Fibroblast of skin of scalp (primary cell): ENCODE data around the gene TMEM19.
"Not testable (repeated sequence)": the region's sequence is repeated elsewhere in the genome, so short reads cannot be mapped to it uniquely, and the experiment has no call there.

Source experiments
- DNase-seq: peaks from one replicate; pipeline ENCODE4 v3.0.0-alpha.2; 2013

TMEM19 gene

DNA sequence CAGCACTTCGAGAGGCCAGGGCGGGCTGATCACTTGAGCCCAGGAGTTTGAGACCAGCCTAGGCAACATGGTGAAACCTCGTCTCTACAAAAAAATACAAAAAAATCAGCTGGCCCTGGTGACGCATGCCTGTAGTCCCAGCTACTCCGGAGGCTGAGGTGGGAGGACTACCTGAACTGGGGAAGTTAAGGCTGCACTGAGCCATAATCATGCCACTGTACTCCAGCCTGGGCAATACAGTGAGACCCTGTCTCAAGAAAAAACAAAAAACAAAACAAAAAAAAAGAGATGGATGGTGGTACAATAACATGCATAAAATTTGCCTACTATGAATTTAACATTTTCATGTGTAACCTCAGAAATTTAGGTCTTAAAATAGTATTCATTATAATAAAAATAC is 19.6 kb upstream of the TMEM19 start:
- no peak for DNase-seq

DNA sequence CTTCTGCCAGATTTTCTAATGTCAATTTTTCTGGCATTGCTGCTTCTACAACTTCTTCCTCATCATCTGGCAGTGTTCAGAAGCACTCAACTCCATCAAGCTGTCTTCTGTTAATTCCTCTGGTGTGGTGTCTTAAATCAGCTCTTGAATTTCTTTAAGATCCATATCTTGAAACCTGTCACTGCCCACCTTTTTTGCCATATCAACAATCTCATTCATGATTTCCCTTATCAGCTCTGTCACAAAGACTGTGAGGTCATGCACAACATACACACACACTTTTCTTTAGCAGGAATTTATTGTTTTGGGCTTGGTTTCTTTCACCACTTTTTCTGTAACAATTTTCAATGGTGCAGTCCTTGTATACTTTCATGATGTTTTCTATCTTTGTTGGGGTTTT is 14.6 kb upstream of the TMEM19 start:
- DNase-seq: no peak

DNA sequence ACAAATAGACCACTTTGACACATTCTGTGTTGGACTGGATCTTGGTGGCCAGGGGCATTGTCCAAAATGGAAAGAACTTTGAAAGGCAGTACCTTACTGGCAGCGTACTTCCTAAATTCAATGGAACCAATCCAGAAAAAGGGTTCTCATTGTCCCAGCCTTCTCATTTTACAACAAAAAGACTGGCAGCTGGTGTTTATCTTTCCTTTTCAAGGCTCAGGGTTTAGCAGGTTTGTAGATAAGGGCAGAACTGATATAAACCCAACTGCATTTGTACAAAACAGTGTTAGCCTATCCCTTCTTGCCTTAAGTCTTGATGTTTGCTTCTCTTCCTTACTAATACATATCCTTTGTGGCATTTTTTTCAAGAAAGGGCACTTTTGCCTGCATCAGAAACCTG is 14.1 kb upstream of the TMEM19 start:
- no peak for DNase-seq

DNA sequence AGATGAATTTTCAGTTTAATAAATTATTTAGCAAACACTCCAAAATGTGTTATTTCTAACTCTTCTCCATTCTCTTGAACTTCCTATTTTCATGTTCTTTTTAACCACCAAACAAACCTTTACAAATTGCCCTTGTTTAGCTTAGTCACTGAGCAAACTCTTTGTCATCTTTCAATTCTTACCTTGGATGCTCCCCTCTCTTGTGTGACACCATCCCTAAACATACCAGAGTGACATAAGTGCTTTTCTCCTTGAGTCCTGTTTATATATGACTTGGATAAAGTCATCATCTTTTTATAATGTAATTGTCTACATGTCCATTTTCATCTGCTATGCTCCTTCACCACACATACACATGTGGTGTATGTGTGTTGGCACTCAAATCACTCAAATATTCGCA is 3.4 kb upstream of the TMEM19 start:
- DNase-seq: no peak

DNA sequence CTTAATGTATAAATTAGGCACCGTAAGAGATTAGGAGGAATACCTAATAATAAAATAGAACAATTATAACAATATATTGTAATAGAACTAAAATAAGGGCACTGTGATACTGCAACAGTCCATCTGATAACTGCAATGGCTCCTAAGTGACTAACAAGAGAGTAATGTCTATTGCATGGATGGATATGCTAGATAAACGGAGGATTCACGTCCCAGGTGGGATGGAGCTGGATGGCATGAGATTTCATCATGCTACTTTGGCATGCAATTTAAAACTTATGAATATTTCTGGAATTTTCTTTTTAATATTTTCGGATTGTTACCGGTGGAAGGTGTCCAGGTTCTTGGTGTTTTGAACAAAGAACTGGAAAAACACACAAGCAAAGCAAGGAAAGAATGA is 2.2 kb upstream of the TMEM19 start:
- DNase-seq: peak; percentile 11

DNA sequence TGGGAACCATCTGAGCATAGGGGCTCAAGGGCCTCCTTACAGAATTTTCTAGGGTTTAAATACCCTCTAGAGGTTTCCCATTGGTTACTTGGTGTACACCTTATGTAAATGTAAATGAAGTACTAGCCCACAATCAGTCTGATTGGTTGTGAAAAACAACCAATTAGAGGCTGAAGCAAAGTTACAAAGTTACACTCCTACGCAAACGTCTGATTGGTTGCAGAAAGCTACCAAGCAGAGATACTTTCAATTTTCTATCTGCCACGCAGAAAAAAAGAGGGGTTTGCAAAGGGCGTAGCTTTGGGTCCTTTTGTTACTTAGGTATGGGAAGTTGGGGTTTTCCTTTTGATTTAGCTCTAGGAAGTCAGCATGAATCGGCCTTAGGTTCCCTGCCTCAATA is 1.8 kb upstream of the TMEM19 start:
- no peak for DNase-seq

DNA sequence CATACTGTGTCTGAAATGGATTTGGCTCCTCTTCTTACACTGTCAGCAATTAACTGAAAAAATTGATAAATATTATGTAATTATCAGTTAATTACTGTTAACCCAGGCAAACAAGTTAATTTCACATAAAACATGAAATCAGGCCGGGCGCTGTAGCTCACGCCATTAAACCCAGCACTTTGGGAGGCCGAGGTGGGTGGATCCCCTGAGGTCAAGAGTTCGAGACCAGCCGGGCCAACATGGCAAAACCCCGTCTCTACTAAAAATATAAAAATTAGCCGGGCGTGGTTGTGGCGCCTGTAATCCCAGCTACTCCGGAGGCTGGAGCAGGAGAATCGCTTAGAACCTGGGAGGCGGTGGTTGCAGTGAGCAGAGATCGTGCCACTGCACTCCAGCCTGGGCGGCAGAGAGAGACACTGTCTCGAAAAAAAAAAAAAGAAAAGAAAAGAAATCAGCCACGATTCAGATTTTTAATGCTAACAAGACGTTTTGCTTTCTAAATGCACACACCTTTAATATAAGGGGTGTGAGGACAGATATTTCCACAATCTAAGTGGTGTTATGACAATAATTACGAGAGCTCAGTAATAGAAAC is 473 bp upstream of the TMEM19 start:
- DNase-seq: no peak

DNA sequence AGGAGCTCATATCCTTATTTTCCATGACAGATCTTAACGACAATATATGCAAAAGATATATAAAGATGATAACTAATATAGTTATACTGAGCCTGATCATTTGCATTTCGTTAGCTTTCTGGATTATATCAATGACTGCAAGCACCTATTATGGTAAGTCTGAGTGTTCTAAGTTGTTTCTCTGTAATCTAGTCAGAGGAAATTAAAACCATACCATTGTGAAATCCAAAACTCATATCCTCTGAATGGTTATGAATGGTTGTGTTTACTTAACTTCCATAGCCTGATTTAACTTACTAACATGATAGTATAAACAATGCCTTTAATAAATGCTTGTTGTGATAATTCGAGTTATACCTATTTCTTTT is 760 bp downstream of the TMEM19 start:
- no peak for DNase-seq

DNA sequence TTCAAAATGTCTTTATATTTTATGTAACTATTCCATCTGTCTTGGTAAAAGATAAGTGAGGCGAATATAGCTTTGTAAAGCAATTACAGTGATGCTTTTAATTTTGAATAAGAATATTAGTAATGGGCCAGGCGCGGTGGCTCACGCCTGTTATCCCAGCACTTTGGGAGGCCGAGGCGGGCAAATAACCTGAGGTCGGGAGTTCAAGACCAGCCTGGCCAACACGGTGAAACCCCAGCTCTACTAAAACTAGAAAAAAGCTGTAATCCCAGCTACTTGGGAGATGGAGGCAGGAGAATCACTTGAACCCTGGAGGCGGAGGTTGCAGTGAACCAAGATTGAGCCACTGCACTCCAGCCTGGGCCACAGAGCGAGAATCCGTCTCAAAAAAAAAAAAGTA is 1.3 kb downstream of the TMEM19 start:
- not testable (repeated sequence) for DNase-seq

DNA sequence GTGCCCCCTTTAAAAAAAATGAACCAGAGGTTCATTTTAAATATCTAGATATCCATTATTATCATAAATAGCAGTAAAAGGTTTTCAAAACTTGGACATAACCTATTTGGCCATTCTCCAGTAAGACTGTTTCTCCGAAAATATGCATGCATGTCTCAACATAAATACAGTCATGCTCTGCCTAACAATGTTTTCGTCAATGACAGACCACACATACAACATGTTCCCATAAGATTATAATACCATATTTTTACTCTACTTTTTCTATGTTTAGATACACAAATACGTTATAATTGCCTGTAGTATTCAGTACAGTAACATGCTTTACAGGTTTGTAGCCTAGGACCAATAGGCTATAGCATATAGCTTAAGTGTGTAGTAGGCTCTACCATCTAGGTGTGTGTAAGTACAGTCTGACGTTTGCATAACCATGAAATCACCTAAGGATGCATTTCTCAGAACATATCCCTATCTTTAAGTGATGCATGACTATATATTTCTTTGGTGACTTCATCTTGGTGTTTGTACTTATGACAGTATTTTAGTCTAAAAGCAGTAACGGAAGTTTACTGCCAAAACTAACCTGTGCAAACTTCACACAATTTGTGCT is 3.2 kb downstream of the TMEM19 start:
- no peak for DNase-seq

DNA sequence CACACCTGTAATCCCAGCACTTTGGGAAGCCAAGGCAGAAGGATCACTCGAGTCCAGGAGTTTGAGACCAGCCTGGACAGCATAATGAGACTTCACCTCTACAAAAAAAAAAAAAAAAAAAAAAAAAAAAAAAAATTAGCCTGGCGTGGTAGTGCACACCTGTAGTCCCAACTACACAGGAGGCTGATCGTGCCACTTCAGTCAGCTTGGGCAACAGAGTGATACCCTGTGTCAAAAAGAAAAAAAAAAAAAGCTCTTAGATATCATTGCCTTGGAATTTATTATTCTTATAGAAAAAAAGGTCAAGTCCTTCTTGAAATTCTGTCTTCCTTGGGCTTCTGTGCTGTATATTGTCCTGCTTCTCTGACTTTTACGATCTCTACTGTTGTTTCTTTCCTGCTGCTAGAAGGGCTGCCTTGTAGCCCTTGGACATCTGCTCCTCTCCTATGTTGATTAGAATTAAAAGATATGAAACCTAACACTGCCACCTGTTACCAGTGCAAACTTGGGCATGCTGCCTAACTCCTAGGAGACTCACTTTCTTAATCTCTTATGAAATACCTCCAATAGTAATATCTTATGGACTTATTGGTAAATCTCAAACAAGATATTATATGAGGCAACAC is 5.7 kb downstream of the TMEM19 start:
- no peak for DNase-seq

DNA sequence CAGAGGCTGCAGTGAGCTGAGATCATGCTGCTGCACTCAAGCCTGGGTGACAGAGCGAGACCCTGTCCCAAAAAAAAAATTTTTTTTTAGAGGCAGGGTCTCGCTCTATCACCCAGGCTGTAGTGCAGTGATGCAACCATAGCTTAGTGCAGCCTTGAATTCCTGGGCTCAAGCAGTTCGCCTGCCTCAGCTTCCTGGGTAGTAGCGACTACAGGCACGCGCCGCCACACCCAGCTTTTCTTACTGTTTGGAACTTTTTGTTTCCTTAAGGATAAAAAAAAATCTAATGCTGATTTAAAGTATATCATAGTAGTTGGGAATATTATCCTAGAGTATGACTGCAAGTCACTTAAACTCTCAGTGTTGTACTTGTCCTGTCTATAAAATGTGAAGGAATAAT is 7.2 kb downstream of the TMEM19 start:
- no peak for DNase-seq

DNA sequence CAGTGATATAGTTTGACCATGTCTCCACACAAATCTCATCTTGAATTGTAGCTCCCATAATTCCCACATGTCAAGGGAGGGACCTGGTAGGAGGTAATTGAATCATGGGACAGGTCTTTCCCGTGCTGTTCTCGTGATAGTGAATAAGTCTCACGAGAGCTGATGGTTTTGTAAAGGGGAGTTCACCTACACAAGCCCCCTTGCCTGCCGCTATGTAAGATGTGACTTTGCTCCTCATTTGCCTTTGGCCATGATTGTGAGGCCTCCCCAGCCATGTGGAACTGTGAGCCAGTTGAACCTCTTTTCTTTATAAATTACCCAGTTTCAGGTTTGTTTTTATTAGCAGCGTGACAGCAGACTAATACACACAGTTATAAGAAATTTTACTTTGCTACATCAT is 7.8 kb downstream of the TMEM19 start:
- not testable (repeated sequence) for DNase-seq

DNA sequence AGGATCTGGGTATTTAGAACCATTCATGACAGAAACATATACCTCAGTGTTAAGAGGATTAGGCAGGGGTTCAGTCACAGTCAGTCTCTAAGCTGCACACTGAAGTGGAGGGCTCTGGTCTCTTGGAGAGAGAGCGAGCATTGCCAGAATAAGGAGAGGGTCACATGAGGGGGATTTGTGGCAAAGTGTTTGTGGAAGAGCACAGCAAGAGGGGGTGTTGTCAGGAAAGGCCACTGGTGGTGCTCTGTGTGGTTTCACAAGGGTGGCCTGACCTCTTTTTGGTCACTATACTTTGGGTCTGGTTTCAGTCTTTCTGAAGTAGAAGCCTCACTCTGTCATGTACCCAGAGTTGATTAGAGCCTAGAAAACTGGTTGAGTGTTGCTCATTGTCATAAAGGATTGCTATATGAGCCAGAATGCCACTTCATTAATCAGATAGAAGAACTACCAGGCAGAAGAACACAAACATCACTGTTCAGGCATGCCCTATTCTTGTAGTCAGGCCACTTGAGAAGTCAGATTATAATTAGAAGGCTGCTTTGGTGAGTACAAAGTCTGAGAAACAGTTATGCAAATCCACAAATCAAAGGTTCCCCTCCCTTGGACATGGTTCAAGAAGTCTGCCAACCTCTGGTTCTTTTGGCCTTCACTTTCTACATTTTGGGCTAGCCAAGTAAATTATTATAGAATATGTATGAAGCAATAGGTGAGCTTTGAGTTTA is 8.4 kb downstream of the TMEM19 start:
- DNase-seq: no peak

DNA sequence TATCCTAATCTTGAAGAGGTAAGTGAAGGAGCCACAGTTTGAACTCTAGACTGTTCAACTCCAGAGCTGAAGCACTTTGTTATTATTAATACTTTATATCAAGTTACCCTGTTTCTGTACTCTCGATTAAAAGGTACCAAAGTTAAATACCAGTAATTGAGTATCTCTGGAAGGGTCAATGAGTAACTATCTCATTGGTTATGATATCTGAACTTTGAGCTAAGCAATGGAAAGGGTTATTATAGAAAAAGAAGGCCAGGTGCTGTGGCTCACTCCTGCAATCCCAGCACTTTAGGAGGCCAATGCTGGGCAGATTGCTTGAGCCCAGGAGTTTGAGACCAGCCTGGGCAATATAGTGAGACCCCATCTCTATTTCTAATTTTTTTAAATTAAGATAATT is 9.9 kb downstream of the TMEM19 start:
- no peak for DNase-seq

DNA sequence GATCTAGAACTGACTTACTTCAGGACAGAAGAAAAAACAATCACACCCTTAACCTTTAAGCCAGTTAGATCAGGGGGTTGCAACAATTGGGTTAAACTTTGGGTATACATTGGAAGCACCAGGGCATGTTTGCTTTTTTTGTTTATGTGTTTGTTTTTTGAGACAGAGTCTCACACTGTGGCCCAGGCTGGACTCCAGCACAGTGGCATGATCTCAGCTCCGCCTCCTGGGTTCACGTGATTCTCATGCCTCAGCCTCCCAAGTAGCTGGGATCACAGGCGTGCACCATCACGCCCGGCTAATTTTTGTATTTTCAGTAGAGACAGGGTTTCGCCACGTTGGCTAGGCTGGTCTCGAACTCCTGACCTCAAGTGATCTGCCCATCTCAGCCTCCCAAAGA is 16.3 kb downstream of the TMEM19 start:
- not testable (repeated sequence) for DNase-seq

DNA sequence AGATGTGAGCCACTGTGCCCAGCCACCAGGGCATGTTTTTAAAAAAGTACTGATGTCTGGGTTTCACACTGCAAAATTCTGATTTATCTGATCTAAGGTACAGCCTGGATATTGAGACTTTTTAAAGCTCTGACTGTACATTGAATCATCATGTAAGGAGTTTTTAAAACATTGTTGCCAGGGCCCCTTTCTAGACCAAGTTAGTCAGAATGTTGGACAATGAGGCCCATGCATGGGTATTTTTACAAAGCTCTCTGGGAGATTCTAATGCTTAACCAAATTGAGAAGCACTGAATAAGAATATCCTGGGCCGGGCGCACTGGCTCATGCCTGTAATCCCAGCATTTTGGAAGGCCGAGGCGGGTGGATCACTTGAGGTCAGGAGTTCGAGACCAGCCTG is 16.7 kb downstream of the TMEM19 start:
- DNase-seq: no peak

DNA sequence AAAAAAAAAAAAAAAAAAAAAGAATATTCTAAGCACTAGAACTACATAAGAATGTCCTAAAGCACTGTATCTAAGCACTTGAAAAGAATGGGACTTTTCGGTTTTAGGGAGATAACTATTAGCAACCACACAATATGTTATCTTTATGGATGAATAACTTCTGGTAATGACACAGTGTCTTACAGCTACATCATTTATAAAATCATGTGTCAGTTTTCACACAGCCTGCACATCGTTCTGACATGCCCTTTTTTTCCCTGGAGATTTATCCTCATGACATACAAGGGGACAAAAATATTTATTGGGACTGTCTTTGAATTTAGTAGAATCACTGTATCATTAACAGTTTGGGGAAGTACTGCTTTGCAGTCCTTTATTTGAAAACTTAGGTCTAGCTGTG is 17.3 kb downstream of the TMEM19 start:
- no peak for DNase-seq

DNA sequence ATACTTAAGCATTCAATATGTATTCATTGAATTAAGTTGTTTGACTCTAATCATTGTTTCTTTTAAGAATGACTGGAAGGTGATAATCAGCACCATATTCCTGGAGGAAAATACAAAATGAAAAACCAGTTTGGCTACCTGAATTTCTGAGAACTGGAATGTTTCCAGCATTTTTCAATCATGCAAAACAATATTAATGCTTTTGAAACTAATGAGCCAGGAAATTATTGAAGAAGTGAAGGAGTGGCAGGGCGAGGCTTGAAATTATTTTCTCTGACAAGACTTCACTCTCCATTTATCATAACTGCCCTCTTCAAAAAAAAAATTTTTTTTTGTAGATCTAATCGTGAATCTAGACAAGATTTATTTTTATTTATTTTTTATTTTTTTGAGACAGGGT is 19.0 kb downstream of the TMEM19 start:
- DNase-seq: no peak

DNA sequence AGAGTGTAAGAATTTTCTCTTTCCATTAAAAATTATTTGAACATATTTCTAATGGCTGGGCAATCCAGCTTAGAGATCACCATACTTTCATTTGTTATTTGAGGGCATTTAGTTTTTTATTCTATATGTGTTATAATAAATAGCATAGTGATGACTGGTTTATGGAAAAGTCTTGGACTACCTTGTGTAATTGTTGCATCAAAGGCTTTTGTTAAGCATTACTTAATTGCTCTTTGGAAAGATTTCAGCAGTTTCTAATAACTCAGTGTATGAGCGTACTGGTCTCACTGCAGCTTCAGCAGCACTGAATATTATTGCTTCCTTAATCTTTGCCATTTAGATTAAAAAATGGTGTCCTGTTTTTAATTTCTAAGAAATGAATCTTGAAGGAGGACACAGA is 22.8 kb downstream of the TMEM19 start:
- no peak for DNase-seq

DNA sequence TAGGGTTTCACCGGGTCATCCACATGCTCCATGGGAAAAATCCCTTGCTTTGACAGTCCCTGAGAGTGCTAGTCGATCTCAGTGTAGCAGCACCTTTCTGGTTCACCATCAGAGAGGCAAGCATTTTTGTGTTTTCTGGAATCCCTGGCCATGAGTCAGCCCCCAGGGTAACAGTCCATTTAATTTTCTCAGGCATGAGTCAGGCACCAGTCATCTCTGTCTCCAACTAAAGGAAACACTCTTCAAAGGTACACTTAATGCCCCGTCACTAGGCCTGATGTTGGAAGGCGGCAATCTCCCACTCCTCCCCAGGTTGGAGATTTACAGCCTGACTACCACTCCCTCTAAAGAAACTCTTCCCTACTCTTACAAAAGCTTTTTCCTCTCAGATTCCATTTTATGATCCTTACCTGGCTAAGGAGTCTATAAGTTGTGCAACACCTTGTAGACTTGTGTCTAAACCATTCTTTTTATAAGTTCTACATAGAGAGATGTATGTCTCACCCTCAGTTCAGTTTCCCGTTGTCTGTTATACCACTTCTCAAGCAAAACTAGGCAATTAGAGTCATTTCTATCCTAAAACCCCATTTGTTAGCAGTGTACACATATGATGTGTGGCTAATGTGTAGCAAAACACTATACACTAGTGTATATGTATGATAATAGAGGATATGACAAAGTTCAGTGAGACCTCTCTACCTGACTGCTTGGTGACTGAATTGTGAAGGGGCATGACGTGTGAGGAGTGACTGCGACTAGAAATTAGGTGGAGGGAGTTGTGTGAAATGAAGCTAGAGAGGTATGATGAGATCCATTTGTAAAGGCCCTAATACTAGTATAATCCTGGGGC is 24.6 kb downstream of the TMEM19 start:
- DNase-seq: peak; percentile 85

DNA sequence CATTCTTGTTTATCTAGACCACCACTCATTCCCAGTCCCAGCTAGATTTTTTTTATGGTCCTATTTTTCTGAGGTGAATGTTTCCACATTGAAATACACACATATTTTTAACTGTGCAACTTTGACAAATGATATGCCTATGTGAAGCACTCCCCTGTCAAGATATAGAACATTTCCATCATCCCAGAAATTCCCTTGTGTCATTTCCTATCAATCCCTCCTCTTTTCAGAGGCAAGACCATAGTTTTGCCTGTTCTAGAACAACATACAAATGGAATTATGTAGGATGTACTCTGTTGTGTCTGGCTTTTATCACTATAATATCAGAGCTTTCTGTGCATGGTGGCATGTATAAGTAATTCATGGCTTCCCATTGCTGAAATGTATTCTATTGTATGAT is 32.7 kb downstream of the TMEM19 start:
- no peak for DNase-seq
